ENCODE data around the gene LY6G6D.

LY6G6D gene

DNA sequence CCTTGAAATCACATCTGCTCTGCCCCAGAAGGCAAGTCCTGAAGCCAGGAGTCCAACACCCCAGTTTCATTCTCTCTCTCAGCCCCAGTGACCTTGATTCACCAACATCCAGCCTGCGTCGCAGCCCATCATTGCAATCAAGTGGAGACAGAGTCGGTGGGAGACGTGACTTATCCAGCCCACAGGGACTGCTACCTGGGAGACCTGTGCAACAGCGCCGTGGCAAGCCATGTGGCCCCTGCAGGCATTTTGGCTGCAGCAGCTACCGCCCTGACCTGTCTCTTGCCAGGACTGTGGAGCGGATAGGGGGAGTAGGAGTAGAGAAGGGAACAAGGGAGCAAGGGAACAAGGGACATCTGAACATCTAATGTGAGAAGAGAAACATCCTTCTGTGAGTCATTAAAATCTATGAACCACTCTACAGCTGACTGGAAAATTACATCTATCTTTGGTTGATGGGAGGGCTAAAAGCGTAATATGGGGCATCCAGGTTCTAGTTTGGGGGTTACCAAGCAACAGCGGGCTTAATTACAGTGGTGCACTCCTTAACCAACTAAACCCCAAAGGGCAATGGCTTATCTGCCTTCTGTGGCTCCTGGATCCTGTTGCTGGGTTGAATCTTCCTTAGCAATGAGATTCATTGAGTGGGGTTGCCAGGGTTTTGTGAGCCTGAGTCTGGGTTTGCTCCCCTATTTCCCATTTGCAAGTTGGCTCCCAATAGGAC, 2.5 kb downstream of the LY6G6D start:
- H3K27ac ChIP-seq: no peak overlapping the region
- H3K27me3 ChIP-seq: peaks cover 0 to 1% of the 10 kb centered on the region in 2 donors
- intact Hi-C loops (cut with DNase I; ENCODE audit: low total_unique reads): no loop called here
- no peaks in the 10 kb centered on the region for H3K36me3 ChIP-seq
- no peaks in the 10 kb centered on the region for H3K9me3 ChIP-seq
- no peak overlapping the region for H3K4me3 ChIP-seq
- H3K4me1 ChIP-seq: no peaks in the 10 kb centered on the region
- no peak for DNase-seq
- TF ChIP-seq, protein P1, sequence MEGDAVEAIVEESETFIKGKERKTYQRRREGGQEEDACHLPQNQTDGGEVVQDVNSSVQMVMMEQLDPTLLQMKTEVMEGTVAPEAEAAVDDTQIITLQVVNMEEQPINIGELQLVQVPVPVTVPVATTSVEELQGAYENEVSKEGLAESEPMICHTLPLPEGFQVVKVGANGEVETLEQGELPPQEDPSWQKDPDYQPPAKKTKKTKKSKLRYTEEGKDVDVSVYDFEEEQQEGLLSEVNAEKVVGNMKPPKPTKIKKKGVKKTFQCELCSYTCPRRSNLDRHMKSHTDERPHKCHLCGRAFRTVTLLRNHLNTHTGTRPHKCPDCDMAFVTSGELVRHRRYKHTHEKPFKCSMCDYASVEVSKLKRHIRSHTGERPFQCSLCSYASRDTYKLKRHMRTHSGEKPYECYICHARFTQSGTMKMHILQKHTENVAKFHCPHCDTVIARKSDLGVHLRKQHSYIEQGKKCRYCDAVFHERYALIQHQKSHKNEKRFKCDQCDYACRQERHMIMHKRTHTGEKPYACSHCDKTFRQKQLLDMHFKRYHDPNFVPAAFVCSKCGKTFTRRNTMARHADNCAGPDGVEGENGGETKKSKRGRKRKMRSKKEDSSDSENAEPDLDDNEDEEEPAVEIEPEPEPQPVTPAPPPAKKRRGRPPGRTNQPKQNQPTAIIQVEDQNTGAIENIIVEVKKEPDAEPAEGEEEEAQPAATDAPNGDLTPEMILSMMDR (IDR thresholded peaks at IDR 0.05): no peak

DNA sequence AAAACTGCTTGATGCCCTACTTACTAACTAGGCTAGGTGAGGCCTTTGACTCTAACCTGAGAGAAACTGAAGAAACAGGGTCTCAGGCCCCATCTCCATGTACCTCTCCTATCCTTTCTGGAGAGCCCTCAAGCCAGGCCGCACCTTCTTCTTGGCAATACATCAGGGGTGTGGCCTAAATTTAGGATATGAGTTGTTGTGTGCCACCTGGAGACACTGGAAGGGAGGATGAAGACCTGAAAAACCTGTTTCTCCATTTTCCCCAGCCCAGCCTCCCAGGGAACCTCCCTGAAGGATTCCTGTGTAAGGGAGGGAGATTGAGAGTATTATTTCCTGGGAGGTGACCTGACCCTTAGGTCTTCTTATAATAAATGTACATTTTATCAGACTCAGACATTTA, 3.1 kb downstream of the LY6G6D start:
- DNase-seq: no peak
- H3K4me3 ChIP-seq: no peak overlapping the region
- H3K9me3 ChIP-seq: no peaks in the 10 kb centered on the region
- no peaks in the 10 kb centered on the region for H3K27me3 ChIP-seq
- intact Hi-C loops (cut with DNase I; ENCODE audit: low total_unique reads): no loop called here
- H3K4me1 ChIP-seq: no peaks in the 10 kb centered on the region
- no peak overlapping the region for H3K27ac ChIP-seq
- H3K36me3 ChIP-seq: no peaks in the 10 kb centered on the region
- TF ChIP-seq, protein P1 (IDR thresholded peaks at IDR 0.05): no peak

- Histone ChIP-seq H3K27ac (no peak overlapping the region), H3K4me1 (no peaks in the 10 kb centered on the region), H3K4me3 (no peak overlapping the region), H3K27me3 (no peaks in the 10 kb centered on the region), H3K9me3 (no peaks in the 10 kb centered on the region), H3K36me3 (peaks cover 0 to 1% (median 0%) of the 10 kb centered on the region in 3 donors)
- intact Hi-C loops (cut with DNase I; ENCODE audit: low total_unique reads): no loop called here
- no peak for DNase-seq
- TF ChIP-seq, protein P1 (IDR thresholded peaks at IDR 0.05): no peak
These were observed 3.9 kb downstream of the LY6G6D start for GRCh38 chr6:31719001-31719400.

- H3K4me3 ChIP-seq: no peak overlapping the region
- H3K36me3 ChIP-seq: peaks cover 0 to 12% (median 0%) of the 10 kb centered on the region in 3 donors
- no peaks in the 10 kb centered on the region for H3K27me3 ChIP-seq
- H3K4me1 ChIP-seq: no peaks in the 10 kb centered on the region
- H3K9me3 ChIP-seq: no peaks in the 10 kb centered on the region
- TF ChIP-seq, protein P1 (IDR thresholded peaks at IDR 0.05): no peak
- intact Hi-C loops (cut with DNase I; ENCODE audit: low total_unique reads): loop anchor here (10.0 kb wide), 1 partner anchor 115 kb away; no protein-coding TSS in a partner anchor
- H3K27ac ChIP-seq: no peak overlapping the region
- DNase-seq: no peak
These were observed 5.1 kb downstream of the LY6G6D start for GRCh38 chr6:31720196-31720770.

DNA sequence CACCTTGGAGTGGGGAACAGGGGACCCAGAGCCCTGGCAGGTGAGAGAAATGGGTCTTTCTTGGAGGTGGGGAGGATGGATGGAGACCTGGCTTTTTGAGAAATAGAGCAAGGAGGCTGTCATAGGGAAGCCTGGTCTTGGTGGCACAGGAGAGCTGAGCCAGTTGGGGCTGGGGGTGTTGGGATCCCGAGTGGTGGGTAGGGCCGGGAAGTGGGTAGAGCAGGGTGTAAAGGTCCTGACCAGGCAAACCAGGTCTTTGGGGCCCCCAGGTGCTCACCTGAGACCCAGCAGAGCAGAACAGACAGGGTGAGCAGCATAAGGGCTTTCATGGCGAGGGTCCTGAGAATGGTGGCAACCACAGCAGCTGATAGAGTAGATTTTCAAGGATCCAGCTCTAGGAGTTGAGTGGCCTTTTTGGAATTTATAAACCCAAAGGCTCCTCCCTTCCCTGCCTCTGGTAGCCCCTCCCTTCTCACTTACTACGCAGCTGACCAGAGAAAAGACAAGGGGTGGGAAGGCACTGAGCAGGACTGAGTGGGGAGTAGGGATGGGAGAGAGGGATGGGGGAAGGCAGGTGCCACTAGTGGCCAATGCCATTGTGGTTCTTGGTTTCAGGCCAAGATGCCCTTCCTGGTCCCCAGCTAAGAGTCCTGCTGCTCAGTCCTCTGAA, 6.3 kb downstream of the LY6G6D start, which contains the start of gene LY6G6C:
LY6G6C (minus strand) TSS at position 396 of the 670 bp plus-strand sequence; CDS start at position 329, 67 bp downstream.
- no peaks in the 10 kb centered on the region for H3K27me3 ChIP-seq
- no peak for DNase-seq
- intact Hi-C loops (cut with DNase I; ENCODE audit: low total_unique reads): loop anchor here (10.0 kb wide), 1 partner anchor 113 kb away; no protein-coding TSS in a partner anchor
- H3K36me3 ChIP-seq: peaks cover 8 to 24% (median 11%) of the 10 kb centered on the region in 3 donors
- H3K27ac ChIP-seq: no peak within 1 kb of the TSS
- H3K9me3 ChIP-seq: no peaks in the 10 kb centered on the region
- no peaks in the 10 kb centered on the region for H3K4me1 ChIP-seq
- TF ChIP-seq, protein P1 (IDR thresholded peaks at IDR 0.05): no peak
- no peak within 1 kb of the TSS for H3K4me3 ChIP-seq
